B cell (primary cell): ENCODE results near the gene CECR2. TPM values are rescaled to one million over a fixed set of nuclear protein-coding genes. Genes with fewer than 3 reads are reported as not detected.

Experiments
- ATAC-seq: fragments of 200-7000 bp; cut with Tn5 transposase; one replicate; pipeline ENCODE4 v1.10.0; 2021; ENCODE audit warnings: low read depth, mild to moderate bottlenecking, moderate number of reproducible peaks, moderate library complexity
- CTCF ChIA-PET: fragments of 350-600 bp; sonication (Branson Sonifier 250); formaldehyde crosslinking; loops from one replicate; lab custom pipeline; 2021; ENCODE audit warnings: antibody characterized with exemption, inconsistent platforms; lab: Charles Lee
- POLR2A ChIA-PET: fragments of 350-600 bp; sonication (Branson Sonifier 250); formaldehyde crosslinking; loops from one replicate; lab custom pipeline; 2021; ENCODE audit warnings: antibody characterized with exemption; lab: Charles Lee
- DNase-seq: peaks from one replicate; pipeline ENCODE4 v3.0.0; 2013
- H2AFZ ChIP-seq: 2 replicates; pipeline ENCODE4 v1.6.1; 2012; ENCODE audit warnings: mild to moderate bottlenecking, low read depth, low read length; ENCODE audit not compliant: insufficient read depth, poor library complexity, severe bottlenecking
- H3K27ac ChIP-seq, 2 donors: 1 replicate in 1 of 2; 2 replicates in 1 of 2; pipeline ENCODE4 v1.5.1; 2012 to 2013; ENCODE audit warnings: low read length in 2 of 2, mild to moderate bottlenecking in 2 of 2, moderate library complexity in 1 of 2
- H3K27me3 ChIP-seq, 4 experiments: fragments of 200-600 bp in 1 of 4; sonication (generic) in 1 of 4; replicated peaks in 1 of 4; 1 replicate in 2 of 4; 2 replicates in 2 of 4; pipeline versions ENCODE4 v1.6.1 to v1.7.0; 2013 to 2016; ENCODE audit warnings: low read length in 3 of 4, mild to moderate bottlenecking in 2 of 4, mixed read lengths in 1 of 4, moderate library complexity in 1 of 4; ENCODE audit not compliant: insufficient read depth in 4 of 4, control insufficient read depth in 3 of 4; ENCODE audit errors: control extremely low read depth in 1 of 4
- H3K36me3 ChIP-seq, 2 experiments: replicated peaks in 1 of 2; 1 replicate in 1 of 2; 2 replicates in 1 of 2; pipeline versions ENCODE4 v1.6.1 to v1.7.1; 2013; ENCODE audit warnings: low read length in 1 of 2; ENCODE audit not compliant: insufficient read depth in 2 of 2, control insufficient read depth in 1 of 2; ENCODE audit errors: control extremely low read depth in 1 of 2, extremely low read depth in 1 of 2
- H3K4me1 ChIP-seq, 2 donors: fragments of 200-600 bp in 1 of 2; sonication (generic) in 1 of 2; 1 replicate in 1 of 2; 2 replicates in 1 of 2; pipeline versions ENCODE4 v1.5.1 to v1.6.1; 2013 to 2017; ENCODE audit warnings: low read length in 2 of 2; ENCODE audit not compliant: control insufficient read depth in 2 of 2, insufficient read depth in 2 of 2
- H3K4me2 ChIP-seq: replicated peaks from 2 replicates; pipeline ENCODE3; 2012; ENCODE audit warnings: mild to moderate bottlenecking, low read depth, low read length; ENCODE audit not compliant: poor library complexity, severe bottlenecking
- H3K4me3 ChIP-seq, 5 experiments: fragments of 200-600 bp in 1 of 5; sonication (generic) in 1 of 5; 1 replicate in 3 of 5; 2 replicates in 2 of 5; pipeline versions ENCODE4 v1.5.1 to v1.7.0; 2011 to 2016; ENCODE audit warnings: low read length in 4 of 5, mild to moderate bottlenecking in 4 of 5, low read depth in 2 of 5, control low read depth in 1 of 5, moderate library complexity in 1 of 5; ENCODE audit not compliant: insufficient read depth in 1 of 5; ENCODE audit errors: control extremely low read depth in 1 of 5, extremely low read depth in 1 of 5
- H3K79me2 ChIP-seq: fragments of 200-600 bp; sonication (generic); one replicate; pipeline ENCODE4 v1.6.0; 2016; ENCODE audit warnings: low read length; ENCODE audit not compliant: control insufficient read depth, insufficient read depth
- H3K9ac ChIP-seq: fragments of 200-600 bp; sonication (generic); 2 replicates; pipeline ENCODE4 v1.6.1; 2017; ENCODE audit warnings: mild to moderate bottlenecking, low read length, moderate library complexity
- H3K9me3 ChIP-seq, 3 donors: one replicate each; pipeline versions ENCODE4 v1.6.1 to v1.7.1; 2013; ENCODE audit warnings: low read length in 2 of 3; ENCODE audit not compliant: control insufficient read depth in 2 of 3, insufficient read depth in 1 of 3; ENCODE audit errors: control extremely low read depth in 1 of 3
- H4K20me1 ChIP-seq: 2 replicates; pipeline ENCODE4 v1.6.0; 2012; ENCODE audit warnings: mild to moderate bottlenecking, low read length; ENCODE audit not compliant: insufficient read depth, control insufficient read depth, poor library complexity, severe bottlenecking
- H3K27ac Mint-ChIP-seq: one replicate; pipeline ENCODE4 v1.8.0; 2021; ENCODE audit warnings: mixed read lengths
- H3K27me3 Mint-ChIP-seq: one replicate; pipeline ENCODE4 v1.8.0; 2021; ENCODE audit warnings: mixed read lengths
- H3K4me1 Mint-ChIP-seq: one replicate; pipeline ENCODE4 v1.8.0; 2021; ENCODE audit warnings: mixed read lengths
- H3K4me3 Mint-ChIP-seq: one replicate; pipeline ENCODE4 v1.8.0; 2021; ENCODE audit warnings: mixed read lengths
- H3K9me3 Mint-ChIP-seq: one replicate; pipeline ENCODE4 v1.8.0; 2022; ENCODE audit warnings: mixed read lengths; ENCODE audit not compliant: insufficient read depth
- EZH2 ChIP-seq: IDR thresholded peaks from 2 replicates; pipeline ENCODE4 v1.6.1; 2012; ENCODE audit warnings: borderline replicate concordance, low read depth, mild to moderate bottlenecking, moderate library complexity, low read length; ENCODE audit not compliant: insufficient read depth, poor library complexity, severe bottlenecking
- WGBS: methylation state at CpG from one replicate; pipeline ENCODE4 v1.1.5; 2013; ENCODE audit warnings: missing lambda C conversion rate; ENCODE audit not compliant: insufficient coverage; 5-methylcytosine and 5-hydroxymethylcytosine counted together
- intact Hi-C: fragments of 100-400 bp; cut with micrococcal nuclease; formaldehyde crosslinking; loops from one replicate; pipeline ENCODE4 v1.10.0; 2022
- polyA plus RNA-seq: library from polyadenylated mRNA; depleted of rRNA; stranded (reverse); fragments of >200 nt; gene quantifications from 2 replicates; pipeline ENCODE4 v1.2.3, GENCODE V29; 2012
- total RNA-seq, 2 donors: library from RNA; stranded (reverse); fragments of 120-200 nt in 1 of 2; gene quantifications; 1 replicate in 1 of 2; 2 replicates in 1 of 2; pipeline versions ENCODE4 v1.2.3 to v1.2.4, GENCODE V29; 2013 to 2022
- TF ChIP-seq, protein P1 (sequence below): fragments of 200-600 bp; IDR thresholded peaks from one replicate; pipeline ENCODE4 v1.8.0; 2022; ENCODE audit warnings: antibody characterized with exemption, mild to moderate bottlenecking

Gene CECR2
- total and polyA plus RNA-seq, 2 donors (not counting 1 experiment from before 2014, with no cell fraction given) = 0.13 to 6.6 TPM

DNA sequence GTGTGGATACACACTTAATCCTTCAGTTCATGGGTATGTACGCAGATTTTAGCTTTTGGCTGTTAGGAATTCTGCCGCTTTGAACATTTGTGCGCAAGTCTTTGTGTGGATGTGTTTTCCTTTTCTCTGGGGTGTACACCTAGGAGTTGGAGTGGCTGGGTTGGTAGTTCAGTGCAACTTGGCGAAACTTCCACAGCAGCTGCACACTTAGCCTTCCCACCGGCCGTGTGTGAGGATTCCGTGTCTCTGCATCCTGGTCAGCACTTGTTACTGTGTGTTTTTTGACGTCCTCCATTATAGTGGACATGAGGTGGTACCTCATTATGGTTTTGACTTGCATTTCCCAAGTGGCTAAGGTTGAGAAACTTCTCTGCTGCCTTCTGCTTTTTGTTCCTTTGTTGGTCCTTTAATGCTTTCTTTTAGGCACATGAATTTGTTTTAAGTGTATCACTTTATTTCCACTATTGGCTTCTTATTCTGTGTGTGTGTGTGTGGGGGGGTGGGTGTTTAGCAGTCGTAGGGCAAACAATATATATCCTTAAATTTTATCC lies 121.9 kb downstream of the CECR2 start:
- Mint-ChIP-seq H3K9me3 (no peaks in the 10 kb centered on the region), H3K4me3 (no peak overlapping the region), H3K27me3 (peaks cover 2% of the 10 kb centered on the region), H3K27ac (no peak overlapping the region), H3K4me1 (peaks cover 2% of the 10 kb centered on the region)
- DNase-seq (no peak), ATAC-seq (no peak)
- ChIA-PET POLR2A (interaction anchor here (0.8 kb wide), 1 partner anchor 9 kb away, joined by 5 read pairs; no protein-coding TSS in a partner anchor), CTCF (interaction anchor here (0.6 to 5.4 kb wide), 5 partner anchors 9 to 319 kb away, joined by 3 to 27 read pairs (median 3); no protein-coding TSS in a partner anchor)
- intact Hi-C loops = no loop called here
- Histone ChIP-seq H2AFZ (no peak overlapping the region), H3K9ac (no peak overlapping the region), H3K4me3 (no peak overlapping the region), H3K27me3 (no peaks in the 10 kb centered on the region), H3K36me3 (no peaks in the 10 kb centered on the region), H3K4me2 (no peak overlapping the region), H3K4me1 (no peaks in the 10 kb centered on the region), H4K20me1 (no peaks in the 10 kb centered on the region), H3K79me2 (no peaks in the 10 kb centered on the region), H3K9me3 (no peaks in the 10 kb centered on the region), H3K27ac (no peak overlapping the region)
- WGBS = 97% methylated on average over 5 of the region's 9 CpGs
- TF ChIP-seq, protein P1, sequence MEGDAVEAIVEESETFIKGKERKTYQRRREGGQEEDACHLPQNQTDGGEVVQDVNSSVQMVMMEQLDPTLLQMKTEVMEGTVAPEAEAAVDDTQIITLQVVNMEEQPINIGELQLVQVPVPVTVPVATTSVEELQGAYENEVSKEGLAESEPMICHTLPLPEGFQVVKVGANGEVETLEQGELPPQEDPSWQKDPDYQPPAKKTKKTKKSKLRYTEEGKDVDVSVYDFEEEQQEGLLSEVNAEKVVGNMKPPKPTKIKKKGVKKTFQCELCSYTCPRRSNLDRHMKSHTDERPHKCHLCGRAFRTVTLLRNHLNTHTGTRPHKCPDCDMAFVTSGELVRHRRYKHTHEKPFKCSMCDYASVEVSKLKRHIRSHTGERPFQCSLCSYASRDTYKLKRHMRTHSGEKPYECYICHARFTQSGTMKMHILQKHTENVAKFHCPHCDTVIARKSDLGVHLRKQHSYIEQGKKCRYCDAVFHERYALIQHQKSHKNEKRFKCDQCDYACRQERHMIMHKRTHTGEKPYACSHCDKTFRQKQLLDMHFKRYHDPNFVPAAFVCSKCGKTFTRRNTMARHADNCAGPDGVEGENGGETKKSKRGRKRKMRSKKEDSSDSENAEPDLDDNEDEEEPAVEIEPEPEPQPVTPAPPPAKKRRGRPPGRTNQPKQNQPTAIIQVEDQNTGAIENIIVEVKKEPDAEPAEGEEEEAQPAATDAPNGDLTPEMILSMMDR = no peak
- TF ChIP-seq EZH2 = no peak

DNA sequence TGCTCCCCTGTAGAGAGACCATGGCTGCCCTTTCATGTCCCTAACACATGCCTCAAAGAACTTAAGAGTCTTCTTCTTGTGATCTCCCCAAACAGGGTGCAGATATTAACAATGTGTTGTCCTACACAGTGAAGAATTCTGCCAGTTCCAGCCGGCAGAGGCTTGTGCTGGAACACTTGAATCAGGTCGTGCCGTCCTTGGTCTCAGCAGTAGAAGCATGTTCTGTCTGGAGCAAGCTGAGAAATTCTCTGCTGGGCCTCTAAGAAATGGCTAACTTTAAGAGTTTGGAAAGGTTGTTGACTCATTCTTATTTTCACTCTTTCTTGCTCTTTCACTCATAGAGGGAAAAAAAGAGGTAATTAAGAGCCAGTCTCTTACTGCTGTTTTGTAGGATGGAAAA lies 123.0 kb downstream of the CECR2 start:
- Histone ChIP-seq H4K20me1 (no peaks in the 10 kb centered on the region), H2AFZ (no peak overlapping the region), H3K4me3 (no peak overlapping the region), H3K79me2 (no peaks in the 10 kb centered on the region), H3K4me2 (no peak overlapping the region), H3K27ac (no peak overlapping the region), H3K36me3 (no peaks in the 10 kb centered on the region), H3K9me3 (no peaks in the 10 kb centered on the region), H3K27me3 (no peaks in the 10 kb centered on the region), H3K4me1 (peaks cover 0 to 7% of the 10 kb centered on the region in 2 donors), H3K9ac (no peak overlapping the region)
- ChIA-PET CTCF (interaction anchor here (1.5 to 5.4 kb wide), 3 partner anchors 10 to 320 kb away, joined by 3 to 27 read pairs (median 14); no protein-coding TSS in a partner anchor), POLR2A (no interaction called here)
- Mint-ChIP-seq H3K27me3 (peaks cover 2% of the 10 kb centered on the region), H3K4me3 (no peak overlapping the region), H3K9me3 (no peaks in the 10 kb centered on the region), H3K27ac (no peak overlapping the region), H3K4me1 (peaks cover 8% of the 10 kb centered on the region)
- TF ChIP-seq, protein P1 = no peak
- TF ChIP-seq EZH2 = no peak
- intact Hi-C loops = no loop called here
- ATAC-seq (no peak), DNase-seq (no peak)
- WGBS = 97% methylated on average over 3 of the region's 3 CpGs
